RWPE2 (cell line): Measurements from ENCODE around the gene PADI6.

Experiments
- ATAC-seq: fragments of 200-7000 bp; cut with Tn5 transposase; 3 replicates; pipeline ENCODE4 v1.9.1; 2021; ENCODE audit warnings: low read depth
- DNase-seq: peaks from one replicate; pipeline ENCODE4 v3.0.0-alpha.2; 2020; ENCODE audit warnings: low spot score
- H3K27ac ChIP-seq: fragments of 450-650 bp; 2 replicates; pipeline ENCODE4 v1.5.1; 2017; ENCODE audit warnings: mild to moderate bottlenecking; ENCODE audit not compliant: poor library complexity, severe bottlenecking
- H3K27me3 ChIP-seq: fragments of 250-450 bp; sonication (Bioruptor Pico); 2 replicates; pipeline ENCODE4 v1.5.1; 2021; ENCODE audit warnings: mild to moderate bottlenecking, moderate library complexity; ENCODE audit not compliant: insufficient read depth, poor library complexity, severe bottlenecking
- H3K36me3 ChIP-seq: fragments of 250-450 bp; sonication (Bioruptor Pico); 2 replicates; pipeline ENCODE4 v1.5.1; 2020; ENCODE audit warnings: low read depth, mild to moderate bottlenecking, moderate library complexity
- H3K4me1 ChIP-seq: fragments of 250-450 bp; sonication (Bioruptor Pico); 2 replicates; pipeline ENCODE4 v1.5.1; 2021; ENCODE audit warnings: mild to moderate bottlenecking, moderate library complexity; ENCODE audit not compliant: insufficient read depth, poor library complexity, severe bottlenecking
- H3K4me3 ChIP-seq: fragments of 250-450 bp; sonication (Bioruptor Pico); 2 replicates; pipeline ENCODE4 v1.5.1; 2021; ENCODE audit warnings: mild to moderate bottlenecking, moderate library complexity; ENCODE audit not compliant: severe bottlenecking
- H3K9me3 ChIP-seq: fragments of 250-450 bp; sonication (Bioruptor Pico); 2 replicates; pipeline ENCODE4 v1.5.1; 2021; ENCODE audit warnings: mild to moderate bottlenecking, moderate library complexity; ENCODE audit not compliant: severe bottlenecking
- TF ChIP-seq, protein P1 (sequence below): fragments of 450-650 bp; IDR thresholded peaks from one replicate; pipeline ENCODE4 v1.5.1; 2017; ENCODE audit warnings: mild to moderate bottlenecking, moderate library complexity; ENCODE audit not compliant: poor library complexity, severe bottlenecking

Gene PADI6

DNA sequence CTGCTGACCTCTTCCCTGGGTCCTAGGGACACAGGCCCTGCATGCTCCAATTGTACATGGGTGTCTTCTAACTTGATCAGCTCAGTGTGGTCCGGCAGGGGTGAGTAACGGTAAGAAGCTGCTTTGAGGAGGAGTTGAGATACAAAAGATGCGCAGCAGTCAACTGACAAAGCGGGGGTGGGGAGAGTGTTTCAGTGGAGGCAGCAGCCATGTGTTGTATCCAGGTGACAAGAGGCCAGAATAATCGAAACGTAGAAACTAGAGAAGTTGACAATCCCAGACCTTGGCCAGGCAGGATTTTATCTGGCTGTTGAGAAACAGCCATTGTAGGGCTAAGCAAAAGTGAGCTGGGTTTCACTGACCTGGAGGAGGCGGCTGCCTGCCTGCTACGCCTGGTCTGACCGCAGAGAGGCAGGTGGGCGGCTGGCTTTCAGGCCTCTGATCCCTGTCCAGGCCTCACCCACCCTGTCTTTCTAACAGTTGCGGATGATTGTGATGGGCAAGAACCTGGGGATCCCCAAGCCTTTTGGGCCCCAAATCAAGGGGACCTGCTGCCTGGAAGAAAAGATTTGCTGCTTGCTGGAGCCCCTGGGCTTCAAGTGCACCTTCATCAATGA, 28.8 kb downstream of the PADI6 start:
- no peak overlapping the region for H3K27ac ChIP-seq
- no peak for ATAC-seq
- TF ChIP-seq, protein P1, sequence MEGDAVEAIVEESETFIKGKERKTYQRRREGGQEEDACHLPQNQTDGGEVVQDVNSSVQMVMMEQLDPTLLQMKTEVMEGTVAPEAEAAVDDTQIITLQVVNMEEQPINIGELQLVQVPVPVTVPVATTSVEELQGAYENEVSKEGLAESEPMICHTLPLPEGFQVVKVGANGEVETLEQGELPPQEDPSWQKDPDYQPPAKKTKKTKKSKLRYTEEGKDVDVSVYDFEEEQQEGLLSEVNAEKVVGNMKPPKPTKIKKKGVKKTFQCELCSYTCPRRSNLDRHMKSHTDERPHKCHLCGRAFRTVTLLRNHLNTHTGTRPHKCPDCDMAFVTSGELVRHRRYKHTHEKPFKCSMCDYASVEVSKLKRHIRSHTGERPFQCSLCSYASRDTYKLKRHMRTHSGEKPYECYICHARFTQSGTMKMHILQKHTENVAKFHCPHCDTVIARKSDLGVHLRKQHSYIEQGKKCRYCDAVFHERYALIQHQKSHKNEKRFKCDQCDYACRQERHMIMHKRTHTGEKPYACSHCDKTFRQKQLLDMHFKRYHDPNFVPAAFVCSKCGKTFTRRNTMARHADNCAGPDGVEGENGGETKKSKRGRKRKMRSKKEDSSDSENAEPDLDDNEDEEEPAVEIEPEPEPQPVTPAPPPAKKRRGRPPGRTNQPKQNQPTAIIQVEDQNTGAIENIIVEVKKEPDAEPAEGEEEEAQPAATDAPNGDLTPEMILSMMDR = no peak

DNA sequence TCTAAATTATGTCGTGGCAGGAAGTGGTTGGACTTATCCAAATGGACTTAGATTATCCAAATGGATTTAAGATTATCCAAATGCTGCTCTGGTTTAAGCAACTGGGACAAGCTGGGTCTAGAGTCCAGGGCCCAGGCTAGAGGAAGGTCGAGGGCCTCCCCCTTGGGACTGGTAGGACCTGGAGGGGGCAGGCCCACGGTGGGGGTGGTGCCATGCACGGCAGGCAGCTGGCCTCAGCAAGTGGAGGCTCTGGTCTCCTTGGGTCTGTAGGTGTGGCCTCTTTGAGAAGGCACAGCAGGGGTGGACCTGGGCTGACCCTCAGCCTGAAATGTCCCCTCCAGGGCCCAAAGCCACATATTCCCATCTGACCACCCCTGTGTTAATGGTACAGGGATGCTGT, 29.8 kb downstream of the PADI6 start:
- no peak overlapping the region for H3K4me3 ChIP-seq
- TF ChIP-seq, protein P1 = no peak
- DNase-seq (no peak), ATAC-seq (no peak)
- H3K36me3 ChIP-seq = peaks cover 4% of the 10 kb centered on the region; the same call in 1 of the 2 replicates
- H3K9me3 ChIP-seq = no peaks in the 10 kb centered on the region
- no peak overlapping the region for H3K27ac ChIP-seq
- peaks cover 7% of the 10 kb centered on the region for H3K4me1 ChIP-seq
- H3K27me3 ChIP-seq = no peaks in the 10 kb centered on the region

More for the DNA sequence above, 28.8 kb downstream of the PADI6 start:
- Histone ChIP-seq H3K36me3 (no peaks in the 10 kb centered on the region), H3K4me1 (peaks cover 7% of the 10 kb centered on the region), H3K27me3 (no peaks in the 10 kb centered on the region), H3K4me3 (no peak overlapping the region), H3K9me3 (no peaks in the 10 kb centered on the region)
- no peak for DNase-seq

DNA sequence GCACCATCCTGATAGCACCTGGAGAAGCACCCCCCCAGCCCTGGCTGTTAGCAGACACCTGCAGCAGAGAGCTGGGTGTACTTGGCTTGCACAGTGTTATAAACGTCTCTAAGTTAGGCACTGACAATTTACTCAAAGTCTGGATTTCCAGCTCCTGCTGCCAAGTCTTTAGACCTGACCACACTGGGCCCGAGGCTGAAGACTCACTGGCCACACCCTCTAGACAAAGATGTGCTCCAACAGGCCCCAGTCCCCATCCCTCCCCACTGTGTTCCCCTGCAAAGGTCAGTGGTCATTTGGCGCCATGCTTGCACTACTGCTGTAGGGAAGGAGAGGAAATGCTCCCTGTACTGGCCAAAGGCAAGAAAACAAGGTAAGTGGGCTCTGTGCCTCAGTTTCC, 31.1 kb downstream of the PADI6 start:
- no peak overlapping the region for H3K4me3 ChIP-seq
- peak; percentile 76 for ATAC-seq
- H3K27me3 ChIP-seq = no peaks in the 10 kb centered on the region
- H3K27ac ChIP-seq = peak overlapping the region; percentile 20
- TF ChIP-seq, protein P1 = no peak
- peaks cover 7% of the 10 kb centered on the region for H3K4me1 ChIP-seq
- DNase-seq = no peak
- H3K36me3 ChIP-seq = peaks cover 9% of the 10 kb centered on the region
- H3K9me3 ChIP-seq = no peaks in the 10 kb centered on the region

DNA sequence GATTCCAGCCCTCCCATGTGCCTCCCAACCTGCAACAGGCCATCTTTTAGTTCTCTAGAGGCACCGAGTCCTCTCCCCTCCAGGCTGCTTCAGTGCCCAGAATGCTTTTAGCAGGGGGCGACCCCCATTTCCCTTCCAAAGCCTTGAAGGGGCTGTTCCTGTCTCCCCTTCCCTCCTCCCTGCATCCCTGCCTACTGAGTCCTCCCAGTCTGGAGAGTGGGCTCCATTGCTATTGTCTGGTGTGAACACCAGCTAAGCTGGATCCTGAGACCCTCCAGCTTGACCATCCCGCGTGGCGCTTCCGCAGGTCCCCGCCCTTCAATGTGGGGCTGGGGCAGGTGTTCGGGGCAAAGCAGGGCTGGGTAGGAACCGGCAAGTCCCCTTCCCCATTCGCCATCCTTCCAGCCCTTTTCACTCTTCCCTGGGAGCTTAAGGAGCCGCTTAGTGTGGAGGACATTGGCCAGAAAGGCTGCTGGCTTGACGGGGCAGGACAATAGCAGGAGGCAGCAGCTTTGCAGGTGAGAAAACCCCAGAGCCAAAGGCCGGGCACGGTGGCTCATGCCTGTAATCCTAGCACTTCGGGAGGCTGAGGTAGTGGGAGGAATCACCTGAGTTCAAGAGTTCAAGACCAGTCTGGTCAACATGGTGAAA, 32.2 kb downstream of the PADI6 start:
- TF ChIP-seq, protein P1 = no peak
- Histone ChIP-seq H3K27me3 (no peaks in the 10 kb centered on the region), H3K27ac (peak overlapping the region; percentile 2), H3K36me3 (peaks cover 17% of the 10 kb centered on the region), H3K4me1 (peaks cover 7% of the 10 kb centered on the region), H3K9me3 (no peaks in the 10 kb centered on the region), H3K4me3 (no peak overlapping the region)
- DNase-seq = no peak
- ATAC-seq = no peak

DNA sequence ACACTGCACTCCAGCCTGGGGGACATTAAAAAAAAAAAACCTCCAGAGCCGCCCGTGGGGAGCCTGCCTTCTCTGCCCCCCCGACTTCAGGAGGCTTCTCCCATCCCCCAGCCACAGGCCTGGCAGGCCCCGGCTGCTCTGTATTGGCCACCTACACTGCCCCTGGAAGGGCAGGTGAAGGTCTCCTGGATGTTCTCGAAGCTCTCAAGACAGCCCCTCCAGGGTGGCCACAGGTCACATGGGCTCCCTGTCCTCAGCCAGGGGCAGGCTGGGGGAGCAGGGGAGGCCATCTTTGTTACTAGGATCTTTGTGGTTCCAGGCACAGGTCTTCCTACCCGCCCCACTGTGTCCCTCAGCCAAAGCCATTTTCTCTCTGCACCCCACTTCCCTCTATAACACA, 32.8 kb downstream of the PADI6 start:
- H3K9me3 ChIP-seq = no peaks in the 10 kb centered on the region
- no peaks in the 10 kb centered on the region for H3K27me3 ChIP-seq
- ATAC-seq (no peak), DNase-seq (no peak)
- H3K4me3 ChIP-seq = no peak overlapping the region
- H3K4me1 ChIP-seq = peaks cover 7% of the 10 kb centered on the region
- peaks cover 24% of the 10 kb centered on the region for H3K36me3 ChIP-seq
- peak overlapping the region; percentile 2 for H3K27ac ChIP-seq
- TF ChIP-seq, protein P1 = no peak
